Measurements from ENCODE around the gene ELOVL3. TPM values are rescaled to one million over a fixed set of nuclear protein-coding genes. Genes with fewer than 3 reads are reported as not detected.
A peak's percentile ranks its signal among the peaks of the same experiment; 100 is the strongest.

Gene ELOVL3
- total and polyA plus RNA-seq, 2 of the 13 experiments (the other 11 are each of a cell fraction or from before 2014, with no cell fraction given) = 0.58 to 0.69 TPM

DNA sequence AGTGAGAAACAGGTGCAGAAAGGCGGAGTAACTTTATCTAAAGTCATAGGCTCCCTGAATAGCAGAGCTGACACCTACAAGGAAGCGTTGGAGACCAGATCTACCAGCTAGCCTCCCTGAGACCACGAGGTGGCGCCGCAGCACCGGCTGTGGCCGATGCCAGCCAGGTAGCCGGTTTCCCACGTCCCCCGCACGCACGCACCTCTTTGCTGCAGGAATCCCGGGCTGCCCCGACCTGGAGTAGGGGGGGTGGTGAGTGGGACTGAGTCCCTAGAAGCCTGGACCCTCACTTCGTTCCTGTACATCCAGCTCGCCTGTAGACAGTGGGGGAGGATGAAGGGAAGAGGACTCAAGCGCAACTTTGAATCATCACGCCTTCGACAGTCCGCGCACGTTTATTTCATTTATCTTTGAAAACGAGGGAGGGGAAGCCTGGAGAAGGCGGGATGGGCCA is 3.7 kb downstream of the ELOVL3 start (continued):
- TF ChIP-seq, protein P1, sequence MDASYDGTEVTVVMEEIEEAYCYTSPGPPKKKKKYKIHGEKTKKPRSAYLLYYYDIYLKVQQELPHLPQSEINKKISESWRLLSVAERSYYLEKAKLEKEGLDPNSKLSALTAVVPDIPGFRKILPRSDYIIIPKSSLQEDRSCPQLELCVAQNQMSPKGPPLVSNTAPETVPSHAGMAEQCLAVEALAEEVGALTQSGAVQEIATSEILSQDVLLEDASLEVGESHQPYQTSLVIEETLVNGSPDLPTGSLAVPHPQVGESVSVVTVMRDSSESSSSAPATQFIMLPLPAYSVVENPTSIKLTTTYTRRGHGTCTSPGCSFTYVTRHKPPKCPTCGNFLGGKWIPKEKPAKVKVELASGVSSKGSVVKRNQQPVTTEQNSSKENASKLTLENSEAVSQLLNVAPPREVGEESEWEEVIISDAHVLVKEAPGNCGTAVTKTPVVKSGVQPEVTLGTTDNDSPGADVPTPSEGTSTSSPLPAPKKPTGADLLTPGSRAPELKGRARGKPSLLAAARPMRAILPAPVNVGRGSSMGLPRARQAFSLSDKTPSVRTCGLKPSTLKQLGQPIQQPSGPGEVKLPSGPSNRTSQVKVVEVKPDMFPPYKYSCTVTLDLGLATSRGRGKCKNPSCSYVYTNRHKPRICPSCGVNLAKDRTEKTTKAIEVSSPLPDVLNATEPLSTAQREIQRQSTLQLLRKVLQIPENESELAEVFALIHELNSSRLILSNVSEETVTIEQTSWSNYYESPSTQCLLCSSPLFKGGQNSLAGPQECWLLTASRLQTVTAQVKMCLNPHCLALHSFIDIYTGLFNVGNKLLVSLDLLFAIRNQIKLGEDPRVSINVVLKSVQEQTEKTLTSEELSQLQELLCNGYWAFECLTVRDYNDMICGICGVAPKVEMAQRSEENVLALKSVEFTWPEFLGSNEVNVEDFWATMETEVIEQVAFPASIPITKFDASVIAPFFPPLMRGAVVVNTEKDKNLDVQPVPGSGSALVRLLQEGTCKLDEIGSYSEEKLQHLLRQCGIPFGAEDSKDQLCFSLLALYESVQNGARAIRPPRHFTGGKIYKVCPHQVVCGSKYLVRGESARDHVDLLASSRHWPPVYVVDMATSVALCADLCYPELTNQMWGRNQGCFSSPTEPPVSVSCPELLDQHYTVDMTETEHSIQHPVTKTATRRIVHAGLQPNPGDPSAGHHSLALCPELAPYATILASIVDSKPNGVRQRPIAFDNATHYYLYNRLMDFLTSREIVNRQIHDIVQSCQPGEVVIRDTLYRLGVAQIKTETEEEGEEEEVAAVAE (CRISPR knock-in tag; IDR thresholded peaks at IDR 0.05; ENCODE audit: borderline replicate concordance) = no peak
- peak; percentile 22; the same call in 1 of the 2 replicates for TF ChIP-seq ERF (CRISPR knock-in tag; IDR thresholded peaks at IDR 0.05)
- TF ChIP-seq ZNF605 (CRISPR knock-in tag; IDR thresholded peaks at IDR 0.05) = peak; percentile 31; the same call in 1 of the 2 replicates
- no peak for TF ChIP-seq WIZ (CRISPR knock-in tag; IDR thresholded peaks at IDR 0.05)
- TF ChIP-seq, protein P2, sequence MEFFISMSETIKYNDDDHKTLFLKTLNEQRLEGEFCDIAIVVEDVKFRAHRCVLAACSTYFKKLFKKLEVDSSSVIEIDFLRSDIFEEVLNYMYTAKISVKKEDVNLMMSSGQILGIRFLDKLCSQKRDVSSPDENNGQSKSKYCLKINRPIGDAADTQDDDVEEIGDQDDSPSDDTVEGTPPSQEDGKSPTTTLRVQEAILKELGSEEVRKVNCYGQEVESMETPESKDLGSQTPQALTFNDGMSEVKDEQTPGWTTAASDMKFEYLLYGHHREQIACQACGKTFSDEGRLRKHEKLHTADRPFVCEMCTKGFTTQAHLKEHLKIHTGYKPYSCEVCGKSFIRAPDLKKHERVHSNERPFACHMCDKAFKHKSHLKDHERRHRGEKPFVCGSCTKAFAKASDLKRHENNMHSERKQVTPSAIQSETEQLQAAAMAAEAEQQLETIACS (CRISPR knock-in tag; IDR thresholded peaks at IDR 0.05) = no peak
- TF ChIP-seq ZBTB20 (CRISPR knock-in tag; IDR thresholded peaks at IDR 0.05; ENCODE audit: borderline replicate concordance, low read depth) = peak; percentile 53; the same call in 1 of the 2 replicates
- TF ChIP-seq, protein P3, sequence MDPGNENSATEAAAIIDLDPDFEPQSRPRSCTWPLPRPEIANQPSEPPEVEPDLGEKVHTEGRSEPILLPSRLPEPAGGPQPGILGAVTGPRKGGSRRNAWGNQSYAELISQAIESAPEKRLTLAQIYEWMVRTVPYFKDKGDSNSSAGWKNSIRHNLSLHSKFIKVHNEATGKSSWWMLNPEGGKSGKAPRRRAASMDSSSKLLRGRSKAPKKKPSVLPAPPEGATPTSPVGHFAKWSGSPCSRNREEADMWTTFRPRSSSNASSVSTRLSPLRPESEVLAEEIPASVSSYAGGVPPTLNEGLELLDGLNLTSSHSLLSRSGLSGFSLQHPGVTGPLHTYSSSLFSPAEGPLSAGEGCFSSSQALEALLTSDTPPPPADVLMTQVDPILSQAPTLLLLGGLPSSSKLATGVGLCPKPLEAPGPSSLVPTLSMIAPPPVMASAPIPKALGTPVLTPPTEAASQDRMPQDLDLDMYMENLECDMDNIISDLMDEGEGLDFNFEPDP (CRISPR knock-in tag; conservative IDR thresholded peaks at IDR 0.05) = no peak
- no peak for TF ChIP-seq NFIC (IDR thresholded peaks at IDR 0.05; ENCODE audit: low read length)
- no peak for TF ChIP-seq NFE2L2 (IDR thresholded peaks at IDR 0.05; ENCODE audit: low read length)
- no peak for TF ChIP-seq ZNF781 (CRISPR knock-in tag; IDR thresholded peaks at IDR 0.05; ENCODE audit: borderline replicate concordance, not compliant biosample characterization)
- no peak for TF ChIP-seq TOE1 (CRISPR knock-in tag; IDR thresholded peaks at IDR 0.05)
- TF ChIP-seq, protein P4, sequence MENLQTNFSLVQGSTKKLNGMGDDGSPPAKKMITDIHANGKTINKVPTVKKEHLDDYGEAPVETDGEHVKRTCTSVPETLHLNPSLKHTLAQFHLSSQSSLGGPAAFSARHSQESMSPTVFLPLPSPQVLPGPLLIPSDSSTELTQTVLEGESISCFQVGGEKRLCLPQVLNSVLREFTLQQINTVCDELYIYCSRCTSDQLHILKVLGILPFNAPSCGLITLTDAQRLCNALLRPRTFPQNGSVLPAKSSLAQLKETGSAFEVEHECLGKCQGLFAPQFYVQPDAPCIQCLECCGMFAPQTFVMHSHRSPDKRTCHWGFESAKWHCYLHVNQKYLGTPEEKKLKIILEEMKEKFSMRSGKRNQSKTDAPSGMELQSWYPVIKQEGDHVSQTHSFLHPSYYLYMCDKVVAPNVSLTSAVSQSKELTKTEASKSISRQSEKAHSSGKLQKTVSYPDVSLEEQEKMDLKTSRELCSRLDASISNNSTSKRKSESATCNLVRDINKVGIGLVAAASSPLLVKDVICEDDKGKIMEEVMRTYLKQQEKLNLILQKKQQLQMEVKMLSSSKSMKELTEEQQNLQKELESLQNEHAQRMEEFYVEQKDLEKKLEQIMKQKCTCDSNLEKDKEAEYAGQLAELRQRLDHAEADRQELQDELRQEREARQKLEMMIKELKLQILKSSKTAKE (CRISPR knock-in tag; IDR thresholded peaks at IDR 0.05; ENCODE audit: borderline replicate concordance) = no peak
- TF ChIP-seq TBP (CRISPR knock-in tag; IDR thresholded peaks at IDR 0.05) = no peak
- TF ChIP-seq ZNF124 (CRISPR knock-in tag; IDR thresholded peaks at IDR 0.05) = no peak; the same call in 1 of the 2 replicates
- no peak for TF ChIP-seq MTF2 (CRISPR knock-in tag; IDR thresholded peaks at IDR 0.05; ENCODE audit: borderline replicate concordance)
- peak; percentile 35; the same call in 1 of the 2 replicates for TF ChIP-seq GATAD1 (CRISPR knock-in tag; IDR thresholded peaks at IDR 0.05)
- 0 out of 2 replicates have a peak, but pooled peaks have one; percentile 49 for TF ChIP-seq RELA (CRISPR knock-in tag; IDR thresholded peaks at IDR 0.05)
- TF ChIP-seq, protein P5, sequence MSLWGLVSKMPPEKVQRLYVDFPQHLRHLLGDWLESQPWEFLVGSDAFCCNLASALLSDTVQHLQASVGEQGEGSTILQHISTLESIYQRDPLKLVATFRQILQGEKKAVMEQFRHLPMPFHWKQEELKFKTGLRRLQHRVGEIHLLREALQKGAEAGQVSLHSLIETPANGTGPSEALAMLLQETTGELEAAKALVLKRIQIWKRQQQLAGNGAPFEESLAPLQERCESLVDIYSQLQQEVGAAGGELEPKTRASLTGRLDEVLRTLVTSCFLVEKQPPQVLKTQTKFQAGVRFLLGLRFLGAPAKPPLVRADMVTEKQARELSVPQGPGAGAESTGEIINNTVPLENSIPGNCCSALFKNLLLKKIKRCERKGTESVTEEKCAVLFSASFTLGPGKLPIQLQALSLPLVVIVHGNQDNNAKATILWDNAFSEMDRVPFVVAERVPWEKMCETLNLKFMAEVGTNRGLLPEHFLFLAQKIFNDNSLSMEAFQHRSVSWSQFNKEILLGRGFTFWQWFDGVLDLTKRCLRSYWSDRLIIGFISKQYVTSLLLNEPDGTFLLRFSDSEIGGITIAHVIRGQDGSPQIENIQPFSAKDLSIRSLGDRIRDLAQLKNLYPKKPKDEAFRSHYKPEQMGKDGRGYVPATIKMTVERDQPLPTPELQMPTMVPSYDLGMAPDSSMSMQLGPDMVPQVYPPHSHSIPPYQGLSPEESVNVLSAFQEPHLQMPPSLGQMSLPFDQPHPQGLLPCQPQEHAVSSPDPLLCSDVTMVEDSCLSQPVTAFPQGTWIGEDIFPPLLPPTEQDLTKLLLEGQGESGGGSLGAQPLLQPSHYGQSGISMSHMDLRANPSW (CRISPR knock-in tag; IDR thresholded peaks at IDR 0.05; ENCODE audit: borderline replicate concordance) = no peak
- TF ChIP-seq POGZ (CRISPR knock-in tag; IDR thresholded peaks at IDR 0.05) = no peak

Measured in HepG2 (cell line).